DMS114 treated with DMSO at 0.1 percent for 48 hours (cell line): ENCODE results near the gene LRFN2.

Experiments used
- DNase-seq: peaks from one replicate; lab custom pipeline; 2025; ENCODE audit not compliant: unreplicated experiment; lab: John Stamatoyannopoulos, UW

Gene LRFN2

DNA sequence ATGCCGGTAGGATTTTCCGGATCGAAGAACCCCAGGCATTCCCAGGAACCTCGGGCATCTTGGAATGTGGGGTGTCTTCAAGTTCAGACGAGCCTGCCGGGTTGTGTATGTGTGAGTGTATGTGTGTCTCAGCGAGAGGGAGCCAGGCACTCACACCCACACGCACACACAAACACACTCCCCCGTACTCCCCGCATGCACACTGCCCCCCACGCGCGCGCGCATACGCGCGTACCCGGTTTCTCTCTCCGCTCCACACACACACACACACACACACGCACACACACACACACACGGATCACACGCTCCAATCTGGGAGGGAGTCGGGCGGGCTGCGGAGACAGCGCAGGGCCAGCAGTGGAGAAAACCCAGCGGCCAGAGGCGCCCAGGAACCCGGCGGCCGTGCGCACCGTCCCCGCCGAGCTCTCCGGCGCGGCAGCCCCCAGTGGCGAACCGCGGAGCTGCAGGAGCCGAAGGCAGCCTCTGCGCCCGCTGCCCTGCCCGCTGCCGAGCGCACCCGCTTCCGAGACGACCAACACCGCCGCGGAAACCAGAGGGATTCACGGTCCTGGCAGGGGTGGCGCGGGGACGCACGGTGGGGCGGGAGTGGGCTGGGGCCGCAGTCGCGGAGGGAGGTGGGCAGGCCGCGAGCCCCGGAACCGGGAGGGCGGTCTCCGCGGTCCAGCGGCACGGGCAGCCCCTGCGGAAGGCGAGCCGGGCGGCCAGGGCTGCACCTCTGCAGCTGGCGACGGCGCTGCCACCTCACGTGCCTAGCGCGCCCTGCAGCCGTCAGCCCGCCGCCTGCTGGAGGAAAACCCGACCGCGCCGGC lies at the start of gene LRFN2:
TSS of gene LRFN2 (minus strand) at position 125 of the 830 bp plus-strand sequence.
- peak; percentile 73 for DNase-seq

GRCh38 chr6:40634429-40634828 lies 47.3 kb upstream of the LRFN2 start:
- no peak for DNase-seq

DNA sequence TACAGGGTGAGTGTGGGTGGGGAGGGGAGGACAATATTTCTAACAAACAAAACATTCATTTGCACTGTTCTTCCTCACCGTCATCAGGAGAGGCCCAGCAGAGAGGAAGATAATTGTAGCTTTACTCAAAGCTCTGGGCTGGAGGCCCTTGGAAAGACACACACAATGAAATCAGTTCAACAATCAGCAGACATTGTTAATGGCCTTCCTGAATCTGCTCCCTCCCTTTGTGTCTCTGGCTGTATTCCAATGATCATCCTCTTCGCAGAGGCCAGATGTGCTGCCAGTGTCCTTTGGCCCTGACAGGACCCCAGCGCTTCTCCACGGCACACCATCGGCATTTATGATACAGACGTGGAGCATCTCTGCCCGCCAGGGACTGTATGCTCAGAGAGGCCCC lies 44.6 kb upstream of the LRFN2 start:
- no peak for DNase-seq

DNA sequence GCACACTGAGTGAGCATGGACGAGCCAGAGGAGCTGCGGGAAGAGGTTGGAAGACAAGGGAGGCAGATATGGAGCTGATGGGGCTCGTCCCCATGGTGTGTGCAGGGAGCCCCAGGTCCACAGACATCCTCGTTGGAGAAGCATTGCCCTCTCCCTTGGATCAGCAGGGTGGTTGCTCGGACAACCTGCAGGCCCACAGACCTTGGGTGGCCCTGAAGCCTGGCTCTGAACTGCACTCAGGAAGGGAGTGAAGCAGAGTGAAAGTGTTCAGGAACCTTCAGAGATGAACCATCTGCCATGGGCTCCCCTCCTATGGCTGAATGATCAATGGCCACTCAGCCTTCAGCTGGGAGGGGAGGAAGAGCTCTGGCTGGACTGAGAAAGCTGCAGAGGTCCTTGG lies 43.3 kb upstream of the LRFN2 start:
- no peak for DNase-seq

GRCh38 chr6:40630051-40630450 lies 42.9 kb upstream of the LRFN2 start:
- no peak for DNase-seq

GRCh38 chr6:40629463-40629862 lies 42.3 kb upstream of the LRFN2 start:
- no peak for DNase-seq

GRCh38 chr6:40627316-40627715 lies 40.2 kb upstream of the LRFN2 start:
- DNase-seq = no peak

- DNase-seq = no peak
These were observed 39.7 kb upstream of the LRFN2 start for GRCh38 chr6:40626886-40627285.

GRCh38 chr6:40623932-40624331 lies 36.8 kb upstream of the LRFN2 start:
- DNase-seq = no peak

DNA sequence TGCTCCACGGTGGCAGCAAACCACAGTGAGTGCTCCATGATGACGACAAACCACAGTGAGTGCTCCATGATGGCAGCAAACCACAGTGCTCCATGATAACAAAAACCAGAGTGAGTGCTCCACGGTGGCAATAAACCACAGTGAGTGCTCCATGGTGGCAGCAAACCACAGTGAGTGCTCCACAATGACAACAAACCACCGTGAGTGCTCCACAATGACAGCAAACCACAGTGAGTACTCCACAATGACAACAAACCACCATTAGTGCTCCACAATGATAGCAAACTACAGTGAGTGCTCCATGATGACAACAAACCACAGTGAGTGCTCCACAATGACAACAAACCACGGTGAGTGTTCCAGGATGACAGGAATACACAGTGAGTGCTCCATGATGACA lies 36.0 kb upstream of the LRFN2 start:
- no peak for DNase-seq

DNA sequence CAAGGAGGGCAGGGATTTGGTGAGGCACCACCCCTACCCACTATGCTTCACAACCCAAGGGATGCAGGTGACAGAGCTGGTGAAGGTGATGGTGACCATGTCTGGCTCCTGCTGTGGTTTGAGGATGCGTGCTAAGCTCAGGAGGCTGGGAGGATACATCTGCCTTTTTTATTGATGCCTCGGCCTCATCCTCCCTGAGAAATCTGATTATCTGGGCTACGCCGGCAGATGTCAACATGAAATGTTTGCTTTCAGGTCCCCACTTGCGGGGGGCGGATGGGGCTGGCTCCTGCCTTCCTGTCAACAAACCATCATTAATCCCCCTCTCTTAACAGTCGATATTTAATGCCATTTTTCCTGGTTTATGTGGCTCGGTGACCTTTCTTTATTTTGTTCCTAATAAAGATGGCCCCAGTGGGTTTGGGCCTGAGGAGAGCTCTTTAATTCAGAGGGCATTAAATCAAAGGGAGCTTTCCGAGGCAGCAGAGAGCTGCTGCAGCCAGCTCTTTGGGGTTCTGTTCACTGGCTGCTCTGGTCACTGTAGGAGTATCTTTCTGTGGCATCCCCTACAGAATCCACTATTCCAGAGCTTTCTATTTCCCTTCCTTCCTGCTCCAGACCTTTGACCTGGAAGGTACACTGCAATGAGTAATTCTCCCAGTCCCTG lies 33.5 kb upstream of the LRFN2 start:
- DNase-seq = no peak

DNA sequence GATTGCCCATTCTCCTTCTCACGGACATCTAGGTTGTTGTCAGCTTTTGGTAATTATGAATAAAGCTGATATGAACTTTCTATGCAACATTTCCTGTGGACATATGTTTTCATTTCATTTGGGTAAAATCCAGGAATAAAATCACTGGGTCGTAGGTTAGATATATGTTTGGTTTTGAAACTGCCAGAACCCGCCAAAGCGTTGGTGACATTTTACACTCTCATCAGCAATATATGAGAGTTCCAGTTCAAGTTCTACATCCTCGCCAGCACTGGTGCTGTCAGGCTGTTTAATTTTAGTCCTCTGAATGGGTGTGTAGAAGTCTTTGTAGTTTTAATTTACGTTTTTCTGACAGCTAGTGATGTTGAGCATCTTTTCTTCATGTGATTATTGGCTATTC lies 27.5 kb upstream of the LRFN2 start:
- no peak for DNase-seq

GRCh38 chr6:40611912-40612311 lies 24.7 kb upstream of the LRFN2 start:
- DNase-seq = no peak

DNA sequence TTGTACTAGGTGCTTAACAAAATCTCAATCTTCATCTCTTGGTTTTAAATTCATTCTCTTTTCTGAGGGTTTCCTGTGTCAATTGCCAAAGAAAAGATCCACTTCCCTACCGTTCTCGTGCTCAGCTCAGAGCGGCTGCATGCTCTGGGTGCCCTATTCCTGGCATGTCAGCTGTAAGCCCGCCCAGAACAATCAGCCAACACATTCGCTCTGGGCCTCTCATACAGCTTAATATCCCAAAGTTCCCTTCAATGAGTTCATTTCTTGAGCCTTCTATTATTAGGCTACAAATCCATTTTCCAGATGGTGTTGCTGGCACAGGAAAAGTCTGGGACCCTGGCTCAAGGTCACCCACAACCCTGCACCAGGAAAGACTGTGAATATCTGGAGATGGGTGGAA lies 24.3 kb upstream of the LRFN2 start:
- no peak for DNase-seq

DNA sequence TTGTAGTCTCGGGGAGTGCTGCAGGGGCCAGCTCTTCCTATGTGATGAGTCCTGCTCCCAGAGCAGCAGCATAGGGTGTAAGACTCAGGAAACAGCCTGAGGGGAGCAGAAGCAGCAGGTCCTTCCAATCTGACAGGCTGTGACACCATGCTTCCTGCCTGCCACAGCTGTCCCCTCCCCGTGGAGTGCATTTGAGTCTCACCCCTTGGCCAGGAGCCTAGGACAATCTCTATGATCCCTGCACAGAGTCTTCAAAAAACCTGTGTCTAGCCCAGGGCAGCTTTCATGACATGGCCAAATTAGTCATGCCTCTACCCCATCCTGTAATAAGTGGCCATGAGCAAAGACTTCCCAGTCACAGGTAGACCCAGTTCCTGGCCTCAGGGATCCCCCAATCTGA lies 23.1 kb upstream of the LRFN2 start:
- no peak for DNase-seq

DNA sequence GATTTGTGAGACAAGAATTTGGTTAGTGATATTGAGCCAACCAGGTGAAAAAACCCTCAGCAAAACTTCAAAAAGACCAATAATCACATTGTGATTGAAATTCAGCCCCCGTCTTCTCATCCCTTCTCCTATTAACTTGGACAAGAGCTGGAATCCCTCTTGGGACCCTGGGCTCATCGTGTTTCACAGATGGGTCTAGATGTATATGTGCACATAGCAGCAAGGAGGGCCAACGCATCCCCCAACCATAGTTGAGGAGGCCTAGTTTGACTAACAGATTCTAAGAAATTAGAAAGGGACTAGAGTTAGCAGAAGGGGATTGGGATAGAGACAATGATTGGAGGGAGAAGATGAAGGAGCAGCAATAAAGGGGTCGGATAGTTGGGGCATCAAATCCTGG lies 19.8 kb upstream of the LRFN2 start:
- no peak for DNase-seq

- DNase-seq = no peak
These were observed 19.4 kb upstream of the LRFN2 start for GRCh38 chr6:40606526-40606925.

- DNase-seq = no peak
These were observed 16.9 kb upstream of the LRFN2 start for GRCh38 chr6:40604082-40604481.

GRCh38 chr6:40599555-40599954 lies 12.4 kb upstream of the LRFN2 start:
- no peak for DNase-seq

DNA sequence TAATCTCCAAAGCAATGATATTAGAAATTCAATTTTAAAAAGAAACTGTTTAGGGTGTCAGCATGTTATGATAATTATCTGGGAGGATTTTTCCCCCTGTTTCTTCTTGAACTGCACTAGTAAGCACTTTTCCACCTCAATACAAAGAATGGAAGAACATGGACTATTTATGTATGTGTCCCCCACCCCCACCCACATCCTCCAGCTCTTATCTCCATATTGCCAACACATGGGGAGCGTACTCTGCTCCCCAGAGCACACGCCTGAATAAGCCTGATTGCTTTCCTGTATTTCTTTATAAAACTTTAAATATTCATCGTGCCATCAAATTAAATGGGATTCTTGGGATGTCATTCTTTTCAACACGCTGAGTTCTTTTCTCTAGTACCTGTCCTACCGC lies 11.4 kb upstream of the LRFN2 start:
- no peak for DNase-seq

DNA sequence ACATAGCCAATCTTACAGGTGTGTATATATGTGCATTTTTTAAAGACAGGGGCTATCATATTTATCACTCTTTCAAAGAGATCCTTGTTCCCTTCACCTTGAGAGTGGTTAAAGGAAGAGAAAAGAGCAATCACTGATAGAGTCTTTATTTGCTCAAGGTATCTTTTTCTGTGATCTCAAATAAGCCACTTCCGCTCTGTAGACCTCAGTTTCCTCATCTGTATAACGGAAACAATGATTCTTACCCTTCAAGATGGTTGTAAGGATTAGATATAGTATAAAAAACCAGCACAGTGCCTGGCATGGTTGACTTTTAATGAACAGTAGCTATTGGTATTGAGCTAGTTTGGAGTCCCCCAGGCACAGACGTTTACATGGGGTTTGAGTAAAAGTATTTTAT lies 10.1 kb upstream of the LRFN2 start:
- DNase-seq = no peak

DNA sequence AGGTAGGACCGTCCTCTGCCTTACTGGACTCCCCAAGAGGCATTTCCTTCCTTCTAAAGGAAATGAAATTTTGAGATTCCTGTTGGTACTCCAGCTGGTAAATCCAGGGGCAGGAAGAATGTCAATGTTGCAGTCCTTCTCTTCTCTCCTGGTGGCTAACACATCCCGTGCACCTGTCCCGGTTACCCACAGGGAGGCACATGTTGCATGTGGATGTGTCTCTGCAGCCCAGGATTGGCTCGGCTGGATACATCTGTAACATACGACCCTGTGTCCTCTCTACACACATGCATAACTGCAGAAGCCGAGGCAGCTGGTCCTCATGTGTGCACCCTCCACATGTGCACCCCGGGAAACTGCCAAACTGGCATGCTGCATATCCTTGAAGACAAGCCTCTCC lies 1.3 kb upstream of the LRFN2 start:
- no peak for DNase-seq

- no peak for DNase-seq
These were observed 863 bp upstream of the LRFN2 start for GRCh38 chr6:40588070-40588384.
